Activated naive CD8-positive, alpha-beta T cell treated with anti-CD3 and anti-CD28 coated beads, Interleukin-2, amount 10 ng/mL, durations not matched to agents 7 days and 5 days (primary cell): ENCODE results near the gene IL15RA. TPM values are rescaled to one million over a fixed set of nuclear protein-coding genes. Genes with fewer than 3 reads are reported as not detected.
A peak's percentile ranks its signal among the peaks of the same experiment; 100 is the strongest.

Source experiments
- ATAC-seq: fragments of 150-1000 bp; cut with Tn5 transposase; one replicate; pipeline ENCODE4 v1.10.0; 2021; ENCODE audit warnings: low read depth, moderate library complexity
- POLR2A ChIA-PET: fragments of 350-600 bp; sonication (Branson Sonifier 250); formaldehyde crosslinking; loops from one replicate; lab custom pipeline; 2021; ENCODE audit warnings: antibody characterized with exemption; lab: Charles Lee
- DNase-seq: peaks from one replicate; pipeline ENCODE4 v3.0.0; 2021
- H3K27ac Mint-ChIP-seq: one replicate; pipeline ENCODE4 v1.8.0; 2022; ENCODE audit warnings: mild to moderate bottlenecking, mixed read lengths
- H3K27me3 Mint-ChIP-seq: one replicate; pipeline ENCODE4 v1.8.0; 2022; ENCODE audit warnings: mild to moderate bottlenecking, moderate library complexity, mixed read lengths
- H3K36me3 Mint-ChIP-seq: one replicate; pipeline ENCODE4 v1.8.0; 2021; ENCODE audit warnings: mild to moderate bottlenecking, mixed read lengths
- H3K4me1 Mint-ChIP-seq: one replicate; pipeline ENCODE4 v1.8.0; 2021; ENCODE audit warnings: mixed read lengths
- H3K4me3 Mint-ChIP-seq: one replicate; pipeline ENCODE4 v1.8.0; 2022; ENCODE audit warnings: mild to moderate bottlenecking, moderate library complexity, mixed read lengths
- H3K9me3 Mint-ChIP-seq: one replicate; pipeline ENCODE4 v1.8.0; 2021; ENCODE audit warnings: mixed read lengths
- total RNA-seq, 2 experiments: library from RNA; stranded (reverse); gene quantifications; one replicate each; pipeline ENCODE4 v1.2.3, GENCODE V29; 2021

The IL15RA gene
- total RNA-seq: 10 to 100 TPM; 20.3 to 21.3 TPM

GRCh38 chr10:5977471-5978229, at the start of gene IL15RA:
IL15RA (minus strand) TSS chr10:5977543; CDS start chr10:5977492, 51 bp downstream.
- H3K4me1 Mint-ChIP-seq: peaks cover 20% of the 10 kb centered on the region
- peak within 1 kb of the TSS; percentile 99 for H3K4me3 Mint-ChIP-seq
- ATAC-seq (peak; percentile 81), DNase-seq (peak; percentile 90)
- H3K9me3 Mint-ChIP-seq: no peaks in the 10 kb centered on the region
- peaks cover 8% of the 10 kb centered on the region for H3K27me3 Mint-ChIP-seq
- POLR2A ChIA-PET: interaction anchor here (0.5 to 1.9 kb wide), 14 partner anchors 10 to 164 kb away, joined by 3 to 9 read pairs (median 5); partner anchors contain the start of genes ANKRD16, FBH1, GDI2 and IL2RA
- H3K36me3 Mint-ChIP-seq: peaks cover 6% of the 10 kb centered on the region
- peak within 1 kb of the TSS; percentile 99 for H3K27ac Mint-ChIP-seq

GRCh38 chr10:6025683-6026255, 48.4 kb upstream of the IL15RA start:
- Mint-ChIP-seq H3K4me3 (no peak overlapping the region), H3K27me3 (no peaks in the 10 kb centered on the region), H3K9me3 (no peaks in the 10 kb centered on the region), H3K4me1 (peaks cover 36% of the 10 kb centered on the region), H3K36me3 (peaks cover 54% of the 10 kb centered on the region), H3K27ac (no peak overlapping the region)
- POLR2A ChIA-PET: interaction anchor here (0.7 kb wide), 2 partner anchors 12 to 623 kb away, joined by 4 to 5 read pairs; no protein-coding TSS in a partner anchor
- ATAC-seq: no peak
- no peak for DNase-seq

GRCh38 chr10:6024334-6024682, 47.0 kb upstream of the IL15RA start:
- Mint-ChIP-seq H3K4me3 (no peak overlapping the region), H3K36me3 (peaks cover 53% of the 10 kb centered on the region), H3K4me1 (peaks cover 36% of the 10 kb centered on the region), H3K27ac (no peak overlapping the region), H3K27me3 (no peaks in the 10 kb centered on the region), H3K9me3 (no peaks in the 10 kb centered on the region)
- DNase-seq (no peak), ATAC-seq (no peak)
- POLR2A ChIA-PET: no interaction called here

DNA sequence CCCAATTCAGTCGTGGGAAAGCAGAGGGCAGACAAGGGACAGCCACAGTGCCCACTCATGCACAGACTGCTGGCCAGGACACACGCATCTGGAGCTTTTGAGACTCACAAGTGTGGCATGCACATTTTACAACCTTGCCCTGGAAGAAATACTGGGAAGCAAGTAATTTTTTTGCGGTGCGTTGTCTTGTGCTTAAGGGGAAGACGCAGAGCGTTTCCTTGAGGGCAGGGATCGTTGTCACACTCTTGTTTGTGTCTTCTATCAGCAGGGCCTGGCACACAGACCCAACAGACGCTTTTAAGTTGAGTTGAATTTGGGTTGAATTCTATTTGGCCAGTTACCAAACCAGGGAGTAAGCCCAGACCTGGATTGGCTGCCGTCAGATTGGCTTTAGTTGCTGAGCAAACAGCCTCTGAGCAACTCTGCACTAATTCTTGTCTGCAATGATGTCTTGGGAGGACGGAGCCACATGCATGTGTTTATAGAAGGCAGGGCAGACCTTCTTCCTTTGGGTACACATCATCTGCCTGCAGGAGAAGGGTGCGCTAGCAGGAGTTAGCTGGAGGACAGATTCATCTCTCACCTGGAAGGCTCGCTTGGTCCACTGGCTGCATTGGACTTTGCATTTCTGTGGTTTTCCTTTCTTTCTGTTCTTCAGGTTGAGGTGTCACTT, 46.5 kb upstream of the IL15RA start:
- ATAC-seq (no peak), DNase-seq (no peak)
- H3K9me3 Mint-ChIP-seq: peaks cover 3% of the 10 kb centered on the region
- no peak overlapping the region for H3K27ac Mint-ChIP-seq
- POLR2A ChIA-PET: interaction anchor here (1.0 kb wide), 1 partner anchor 27 kb away, joined by 4 read pairs; no protein-coding TSS in a partner anchor
- H3K27me3 Mint-ChIP-seq: no peaks in the 10 kb centered on the region
- H3K4me1 Mint-ChIP-seq: peaks cover 41% of the 10 kb centered on the region
- no peak overlapping the region for H3K4me3 Mint-ChIP-seq
- peaks cover 58% of the 10 kb centered on the region for H3K36me3 Mint-ChIP-seq

DNA sequence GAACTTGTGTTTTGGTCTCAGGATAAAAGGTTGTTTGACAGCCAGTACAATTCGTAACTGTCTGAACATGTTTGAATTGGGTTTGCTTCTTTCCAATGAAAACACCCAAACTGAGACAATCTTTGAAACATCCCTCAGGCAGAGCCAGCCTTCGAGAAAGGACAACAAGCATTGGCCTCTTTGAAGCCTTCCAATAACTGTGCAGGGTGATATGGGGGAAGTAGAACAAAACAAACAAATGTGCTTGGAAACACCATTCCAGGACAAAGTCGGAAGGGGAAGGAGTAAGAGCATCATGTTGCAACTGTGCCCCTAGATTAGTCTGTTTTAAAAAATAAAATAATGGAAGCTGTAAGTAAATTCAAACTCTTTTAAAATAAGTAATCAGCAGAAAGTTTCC, 45.3 kb upstream of the IL15RA start:
- H3K4me1 Mint-ChIP-seq: peaks cover 35% of the 10 kb centered on the region

DNA sequence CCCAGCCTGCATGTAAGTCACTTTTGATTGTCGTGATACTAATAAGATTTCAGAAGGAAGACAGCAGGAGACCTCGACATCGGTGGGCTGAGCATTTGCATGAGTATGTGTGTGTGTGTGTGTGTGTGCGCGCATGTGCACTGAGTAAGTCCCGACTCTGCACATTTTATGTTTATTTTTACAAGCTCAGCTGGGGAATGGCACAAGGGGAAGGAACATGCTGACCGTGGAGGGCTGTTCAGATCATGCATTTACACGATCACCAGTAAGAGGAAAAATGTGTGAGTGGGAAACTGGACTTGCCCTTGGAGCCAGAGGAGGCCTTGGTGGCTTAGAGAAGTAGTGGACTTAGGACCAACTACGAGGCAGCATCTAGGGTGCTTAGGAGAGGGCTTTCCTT, 43.5 kb upstream of the IL15RA start:
- Mint-ChIP-seq H3K9me3 (peaks cover 3% of the 10 kb centered on the region), H3K36me3 (peaks cover 61% of the 10 kb centered on the region), H3K4me1 (peaks cover 41% of the 10 kb centered on the region), H3K27ac (peak overlapping the region; percentile 63), H3K27me3 (no peaks in the 10 kb centered on the region), H3K4me3 (no peak overlapping the region)
- DNase-seq (no peak), ATAC-seq (no peak)
- POLR2A ChIA-PET: no interaction called here

More for the DNA sequence above, 45.3 kb upstream of the IL15RA start:
- H3K36me3 Mint-ChIP-seq: peaks cover 65% of the 10 kb centered on the region
- H3K9me3 Mint-ChIP-seq: peaks cover 3% of the 10 kb centered on the region
- ATAC-seq: no peak
- no peak overlapping the region for H3K4me3 Mint-ChIP-seq
- peak overlapping the region; percentile 51 for H3K27ac Mint-ChIP-seq
- POLR2A ChIA-PET: interaction anchor here (1.0 kb wide), 1 partner anchor 28 kb away, joined by 4 read pairs; no protein-coding TSS in a partner anchor
- DNase-seq: no peak
- no peaks in the 10 kb centered on the region for H3K27me3 Mint-ChIP-seq

DNA sequence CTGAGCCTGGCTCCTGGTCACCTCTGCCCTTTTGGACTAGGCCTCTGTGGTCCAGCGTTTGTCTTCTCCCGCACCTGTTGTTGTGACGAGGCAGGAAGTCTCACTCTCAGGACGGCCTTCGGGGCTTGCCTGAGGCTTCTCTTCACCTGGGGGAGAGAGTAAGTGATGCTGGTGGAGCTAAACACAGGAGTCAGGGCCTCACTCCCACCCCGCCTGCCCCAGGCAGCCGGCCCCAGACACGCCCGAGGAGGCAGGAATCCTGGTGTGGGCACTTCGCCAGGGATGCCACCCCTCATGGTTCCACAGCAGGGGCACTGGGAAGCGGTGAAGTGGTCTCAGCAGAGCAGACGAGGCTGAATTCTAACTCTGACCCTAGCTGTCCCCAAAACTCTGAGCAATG, 42.5 kb upstream of the IL15RA start:
- POLR2A ChIA-PET: interaction anchor here (0.6 kb wide), 1 partner anchor 35 kb away, joined by 3 read pairs; no protein-coding TSS in a partner anchor
- Mint-ChIP-seq H3K36me3 (peaks cover 58% of the 10 kb centered on the region), H3K4me3 (no peak overlapping the region), H3K9me3 (peaks cover 3% of the 10 kb centered on the region), H3K27ac (peak overlapping the region; percentile 44), H3K27me3 (no peaks in the 10 kb centered on the region), H3K4me1 (peaks cover 49% of the 10 kb centered on the region)
- ATAC-seq (no peak), DNase-seq (no peak)

- Mint-ChIP-seq H3K9me3 (peaks cover 3% of the 10 kb centered on the region), H3K4me3 (no peak overlapping the region), H3K27me3 (no peaks in the 10 kb centered on the region), H3K36me3 (peaks cover 55% of the 10 kb centered on the region), H3K4me1 (peaks cover 51% of the 10 kb centered on the region), H3K27ac (peak overlapping the region; percentile 86)
- POLR2A ChIA-PET: interaction anchor here (0.6 to 1.0 kb wide), 2 partner anchors 32 to 35 kb away, joined by 3 to 4 read pairs; no protein-coding TSS in a partner anchor
- no peak for DNase-seq
- no peak for ATAC-seq
These were observed 41.9 kb upstream of the IL15RA start for GRCh38 chr10:6019010-6019782.

DNA sequence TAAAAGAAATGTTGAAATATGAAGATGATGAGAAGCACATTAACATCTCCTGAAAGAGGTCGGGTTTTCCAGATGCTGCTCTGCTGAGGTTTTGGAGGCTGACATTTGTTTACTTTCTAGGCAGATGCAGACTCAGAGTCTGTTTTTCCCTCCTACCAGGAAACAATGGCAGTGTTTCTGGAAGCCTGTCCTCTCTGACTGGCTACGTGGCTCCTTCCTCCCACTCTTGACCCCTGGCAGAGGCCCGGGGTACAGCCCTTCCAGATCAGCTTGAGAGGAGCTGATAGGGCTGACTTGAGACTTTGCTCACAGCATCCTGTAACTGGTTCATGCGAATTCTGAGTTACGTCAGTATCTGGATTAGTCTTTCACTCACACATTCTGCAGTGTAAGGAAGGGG, 41.1 kb upstream of the IL15RA start:
- H3K4me1 Mint-ChIP-seq: peaks cover 47% of the 10 kb centered on the region
- POLR2A ChIA-PET: interaction anchor here (1.0 kb wide), 1 partner anchor 32 kb away, joined by 4 read pairs; no protein-coding TSS in a partner anchor

GRCh38 chr10:6017781-6018354, 40.5 kb upstream of the IL15RA start:
- peaks cover 3% of the 10 kb centered on the region for H3K9me3 Mint-ChIP-seq
- H3K27ac Mint-ChIP-seq: no peak overlapping the region
- ATAC-seq (no peak), DNase-seq (no peak)
- POLR2A ChIA-PET: interaction anchor here (1.5 kb wide), 1 partner anchor 33 kb away, joined by 4 read pairs; no protein-coding TSS in a partner anchor
- peaks cover 58% of the 10 kb centered on the region for H3K36me3 Mint-ChIP-seq
- peaks cover 47% of the 10 kb centered on the region for H3K4me1 Mint-ChIP-seq
- H3K27me3 Mint-ChIP-seq: no peaks in the 10 kb centered on the region
- no peak overlapping the region for H3K4me3 Mint-ChIP-seq

More for the DNA sequence above, 41.1 kb upstream of the IL15RA start:
- peaks cover 56% of the 10 kb centered on the region for H3K36me3 Mint-ChIP-seq
- no peaks in the 10 kb centered on the region for H3K27me3 Mint-ChIP-seq
- ATAC-seq (no peak), DNase-seq (no peak)
- peak overlapping the region; percentile 86 for H3K27ac Mint-ChIP-seq
- no peak overlapping the region for H3K4me3 Mint-ChIP-seq
- peaks cover 3% of the 10 kb centered on the region for H3K9me3 Mint-ChIP-seq

DNA sequence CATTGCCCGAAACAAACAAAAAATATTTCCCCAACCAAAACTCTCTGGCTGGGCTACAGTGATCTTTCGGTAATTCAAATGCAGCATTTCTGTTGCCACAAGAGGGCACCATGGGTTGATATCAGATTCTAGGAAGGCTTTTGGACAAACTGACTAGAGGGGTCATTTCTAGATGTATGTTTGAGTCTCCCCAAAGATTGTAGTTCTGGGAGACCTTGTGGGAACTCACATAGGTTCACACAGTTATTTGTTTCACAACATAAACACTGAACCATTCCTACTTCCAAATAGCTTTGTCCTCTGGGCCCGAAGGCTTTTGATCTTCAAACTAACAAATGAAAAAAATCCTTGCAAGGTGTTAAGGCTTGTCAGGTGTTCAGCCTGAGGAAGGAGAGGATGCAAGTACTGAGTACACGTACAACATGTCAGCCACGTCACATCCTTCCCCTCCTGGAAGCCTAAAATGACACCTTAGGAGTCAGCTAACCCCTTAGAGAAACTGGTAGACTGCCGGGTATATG, 37.0 kb upstream of the IL15RA start:
- POLR2A ChIA-PET: interaction anchor here (0.8 to 1.6 kb wide), 7 partner anchors 12 to 72 kb away, joined by 3 to 9 read pairs (median 5); partner anchors contain the start of gene IL15RA
- H3K4me3 Mint-ChIP-seq: peak overlapping the region; percentile 33
- peak overlapping the region; percentile 88 for H3K27ac Mint-ChIP-seq
- peaks cover 41% of the 10 kb centered on the region for H3K4me1 Mint-ChIP-seq
- no peaks in the 10 kb centered on the region for H3K27me3 Mint-ChIP-seq
- peaks cover 3% of the 10 kb centered on the region for H3K9me3 Mint-ChIP-seq
- peaks cover 50% of the 10 kb centered on the region for H3K36me3 Mint-ChIP-seq
- peak; percentile 88 for ATAC-seq
- DNase-seq: no peak
